HUES48 (cell line): Measurements from ENCODE around the gene FAM156A.
"Not testable (repeated sequence)": the region's sequence is repeated elsewhere in the genome, so short reads cannot be mapped to it uniquely, and the experiment has no call there.

ENCODE experiments used
- H3K27ac ChIP-seq: one replicate; pipeline ENCODE4 v1.7.0; 2013; ENCODE audit warnings: low read depth, low read length, inconsistent platforms
- H3K27me3 ChIP-seq: 2 replicates; pipeline ENCODE4 v1.6.1; 2013; ENCODE audit warnings: mild to moderate bottlenecking, low read length; ENCODE audit not compliant: control insufficient read depth, insufficient read depth
- H3K36me3 ChIP-seq: 2 replicates; pipeline ENCODE4 v1.6.1; 2013; ENCODE audit warnings: low read length; ENCODE audit not compliant: control insufficient read depth, insufficient read depth
- H3K4me1 ChIP-seq: 2 replicates; pipeline ENCODE4 v1.6.1; 2013; ENCODE audit warnings: mild to moderate bottlenecking, low read length; ENCODE audit not compliant: control insufficient read depth, insufficient read depth
- H3K4me3 ChIP-seq: 2 replicates; pipeline ENCODE4 v1.5.1; 2013; ENCODE audit warnings: mild to moderate bottlenecking, low read depth, low read length
- H3K9ac ChIP-seq: 2 replicates; pipeline ENCODE4 v1.6.1; 2013; ENCODE audit warnings: mild to moderate bottlenecking, low read depth, low read length, moderate library complexity
- H3K9me3 ChIP-seq: 2 replicates; pipeline ENCODE4 v1.6.1; 2013; ENCODE audit warnings: low read length; ENCODE audit not compliant: control insufficient read depth, insufficient read depth

The FAM156A gene, protein sequence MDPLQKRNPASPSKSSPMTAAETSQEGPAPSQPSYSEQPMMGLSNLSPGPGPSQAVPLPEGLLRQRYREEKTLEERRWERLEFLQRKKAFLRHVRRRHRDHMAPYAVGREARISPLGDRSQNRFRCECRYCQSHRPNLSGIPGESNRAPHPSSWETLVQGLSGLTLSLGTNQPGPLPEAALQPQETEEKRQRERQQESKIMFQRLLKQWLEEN

DNA sequence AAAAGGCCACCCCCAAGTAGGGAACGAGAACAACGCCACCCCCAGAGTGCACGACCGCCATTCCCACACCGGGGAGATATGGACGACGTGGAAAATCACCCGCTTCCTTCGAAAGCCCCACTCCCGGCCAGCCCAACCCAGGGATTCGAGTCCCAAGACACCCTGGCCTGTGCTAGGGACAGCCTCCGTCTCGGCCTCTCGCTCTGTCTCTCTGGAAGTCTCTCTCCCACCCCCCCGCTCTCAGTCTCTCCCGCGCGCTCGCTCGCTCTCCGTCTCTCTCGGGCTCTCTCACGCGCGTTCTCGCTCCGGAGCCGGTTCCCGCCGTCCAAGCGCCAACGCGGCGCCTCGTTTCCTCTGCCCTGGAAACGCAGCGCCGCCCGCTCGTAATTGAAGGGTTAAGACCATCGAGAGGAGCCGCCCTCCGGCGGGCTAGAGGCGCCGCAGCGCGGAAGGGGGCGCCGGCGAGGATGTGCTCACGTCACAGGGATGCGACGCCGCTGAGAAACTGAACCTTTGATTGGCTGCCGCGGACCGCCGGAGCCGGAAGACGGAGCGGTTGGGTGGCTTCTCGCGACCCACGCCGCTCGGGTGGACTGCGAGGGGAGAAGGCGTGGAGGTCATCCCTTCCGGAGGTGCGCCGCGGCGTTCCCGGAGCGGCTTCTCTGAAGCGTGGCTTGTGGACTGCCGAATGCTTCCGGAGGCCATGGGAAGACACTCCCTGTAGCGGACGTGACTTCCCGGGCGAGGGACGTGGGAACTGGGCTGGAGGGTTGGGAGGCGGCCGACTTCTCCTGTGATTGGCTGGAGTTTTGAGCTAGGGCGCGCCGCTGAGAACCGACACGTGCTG lies at the start of gene FAM156A:
Gene FAM156A (minus strand): TSS at position 406 of the 847 bp plus-strand sequence. CDS start 9,930 bp downstream, outside the sequence.
- H3K36me3 ChIP-seq, H3K4me3 ChIP-seq, H3K4me1 ChIP-seq, H3K9ac ChIP-seq, H3K27ac ChIP-seq, H3K9me3 ChIP-seq, H3K27me3 ChIP-seq: not testable (repeated sequence)

- H3K9ac ChIP-seq = no peak overlapping the region
- no peak overlapping the region for H3K4me3 ChIP-seq
- H3K4me1 ChIP-seq = no peaks in the 10 kb centered on the region
- no peaks in the 10 kb centered on the region for H3K36me3 ChIP-seq
- H3K9me3 ChIP-seq = peaks cover 21% of the 10 kb centered on the region
- H3K27me3 ChIP-seq = no peaks in the 10 kb centered on the region
- H3K27ac ChIP-seq = no peak overlapping the region
Measured at GRCh38 chrX:53005327-53005726, 47.0 kb upstream of the FAM156A start.

GRCh38 chrX:53004811-53005210 lies 46.5 kb upstream of the FAM156A start:
- no peaks in the 10 kb centered on the region for H3K36me3 ChIP-seq
- H3K27me3 ChIP-seq = no peaks in the 10 kb centered on the region
- peaks cover 21% of the 10 kb centered on the region for H3K9me3 ChIP-seq
- no peaks in the 10 kb centered on the region for H3K4me1 ChIP-seq
- no peak overlapping the region for H3K27ac ChIP-seq
- no peak overlapping the region for H3K4me3 ChIP-seq
- H3K9ac ChIP-seq = no peak overlapping the region

- Histone ChIP-seq H3K36me3 (no peaks in the 10 kb centered on the region), H3K9ac (no peak overlapping the region), H3K4me1 (no peaks in the 10 kb centered on the region), H3K4me3 (no peak overlapping the region), H3K27ac (no peak overlapping the region), H3K9me3 (peaks cover 22% of the 10 kb centered on the region), H3K27me3 (no peaks in the 10 kb centered on the region)
Measured at GRCh38 chrX:53004038-53004437, 45.7 kb upstream of the FAM156A start.

GRCh38 chrX:53003111-53003510 lies 44.8 kb upstream of the FAM156A start:
- H3K4me1 ChIP-seq = no peaks in the 10 kb centered on the region
- H3K4me3 ChIP-seq = no peak overlapping the region
- H3K9ac ChIP-seq = no peak overlapping the region
- H3K36me3 ChIP-seq = no peaks in the 10 kb centered on the region
- peaks cover 20% of the 10 kb centered on the region for H3K9me3 ChIP-seq
- no peaks in the 10 kb centered on the region for H3K27me3 ChIP-seq
- no peak overlapping the region for H3K27ac ChIP-seq

DNA sequence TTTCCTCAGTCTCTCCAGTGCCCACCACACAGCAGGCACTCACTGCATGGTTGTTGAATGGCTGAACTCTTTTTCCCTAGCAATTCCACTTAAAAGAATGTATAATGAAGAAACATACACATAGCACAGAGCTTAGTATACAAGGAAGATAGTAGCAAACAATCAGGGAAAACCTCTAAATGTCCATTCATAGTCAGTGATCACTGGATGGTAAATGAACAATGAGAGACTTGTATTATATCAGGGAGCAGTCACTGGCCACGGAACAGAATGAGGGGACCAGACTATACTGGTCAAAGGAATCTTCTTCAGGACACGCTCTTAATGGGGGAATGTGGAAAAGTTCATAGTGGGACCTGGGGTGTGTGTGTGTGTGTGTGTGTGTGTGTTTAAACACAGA lies 43.6 kb upstream of the FAM156A start:
- H3K4me3 ChIP-seq = no peak overlapping the region
- H3K27me3 ChIP-seq = no peaks in the 10 kb centered on the region
- H3K36me3 ChIP-seq = no peaks in the 10 kb centered on the region
- no peak overlapping the region for H3K27ac ChIP-seq
- no peaks in the 10 kb centered on the region for H3K4me1 ChIP-seq
- no peak overlapping the region for H3K9ac ChIP-seq
- H3K9me3 ChIP-seq = peaks cover 17% of the 10 kb centered on the region

DNA sequence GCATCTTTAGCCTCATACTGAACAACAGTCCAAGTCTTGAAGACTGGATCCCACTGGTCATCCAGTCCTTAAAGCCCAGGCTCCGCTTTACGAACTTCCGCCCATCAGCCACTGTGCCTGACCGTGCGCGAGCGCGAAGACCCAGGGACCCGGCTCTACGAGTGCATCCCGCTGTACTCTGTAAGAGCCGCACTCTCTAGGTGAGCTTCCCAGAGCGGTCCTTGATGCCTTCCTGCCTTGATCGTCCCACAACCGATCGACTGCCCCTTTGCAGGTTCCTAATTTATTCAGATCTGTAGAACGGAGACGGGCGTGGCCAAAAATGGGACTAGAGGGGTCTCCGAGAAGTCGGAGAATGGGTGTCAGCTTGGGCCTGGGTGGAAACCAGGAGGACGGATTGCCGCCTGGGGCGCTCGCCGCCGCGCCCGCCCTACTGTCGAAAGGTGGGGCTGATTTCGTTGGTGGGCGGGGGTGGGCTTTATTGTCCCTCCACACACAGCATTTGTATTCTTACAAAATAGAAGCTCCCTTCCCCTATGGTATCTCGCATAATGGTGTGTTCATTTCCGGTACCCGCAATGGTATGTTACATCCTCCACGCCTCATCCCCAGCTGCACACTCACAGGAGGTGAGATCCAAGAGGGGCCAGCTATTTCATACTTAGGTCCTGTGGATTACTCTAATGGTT lies 42.3 kb upstream of the FAM156A start:
- H3K9me3 ChIP-seq = peaks cover 23% of the 10 kb centered on the region

DNA sequence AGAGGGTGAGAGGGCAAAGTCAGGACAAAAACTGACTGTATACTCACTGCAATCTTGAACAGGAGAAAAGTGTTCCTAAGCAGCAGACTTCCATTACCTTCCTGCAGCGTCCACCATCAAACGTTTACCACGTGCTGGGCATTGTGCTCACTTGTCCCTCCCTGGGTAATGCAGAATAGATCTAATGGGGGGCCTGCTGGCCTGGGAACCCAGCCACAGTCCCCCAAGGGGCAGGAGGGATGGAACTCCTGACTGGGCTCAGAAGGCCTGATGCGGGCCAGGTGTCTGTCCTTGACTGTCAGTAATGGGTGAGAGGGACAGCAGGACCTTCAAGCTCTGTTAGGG lies 37.6 kb upstream of the FAM156A start:
- no peaks in the 10 kb centered on the region for H3K4me1 ChIP-seq
- no peaks in the 10 kb centered on the region for H3K36me3 ChIP-seq
- no peak overlapping the region for H3K9ac ChIP-seq
- H3K4me3 ChIP-seq = peak overlapping the region; percentile 82; the same call in 1 of the 2 replicates
- H3K27me3 ChIP-seq = no peaks in the 10 kb centered on the region
- H3K27ac ChIP-seq = no peak overlapping the region
- peaks cover 23% of the 10 kb centered on the region; the same call in 1 of the 2 replicates for H3K9me3 ChIP-seq

More for the DNA sequence above, 42.3 kb upstream of the FAM156A start:
- H3K4me3 ChIP-seq = no peak overlapping the region; the same call in 1 of the 2 replicates
- no peak overlapping the region for H3K27ac ChIP-seq
- H3K9ac ChIP-seq = no peak overlapping the region
- H3K4me1 ChIP-seq = no peaks in the 10 kb centered on the region
- H3K36me3 ChIP-seq = no peaks in the 10 kb centered on the region
- H3K27me3 ChIP-seq = no peaks in the 10 kb centered on the region

- Histone ChIP-seq H3K9me3 (peaks cover 23% of the 10 kb centered on the region; the same call in 1 of the 2 replicates), H3K9ac (peak overlapping the region; percentile 98), H3K27ac (peak overlapping the region; percentile 77), H3K4me1 (no peaks in the 10 kb centered on the region), H3K4me3 (peak overlapping the region; percentile 82), H3K27me3 (no peaks in the 10 kb centered on the region), H3K36me3 (no peaks in the 10 kb centered on the region)
Measured at GRCh38 chrX:52995135-52995986, 37.0 kb upstream of the FAM156A start.

GRCh38 chrX:52990848-52991247 lies 32.5 kb upstream of the FAM156A start:
- H3K36me3 ChIP-seq = no peaks in the 10 kb centered on the region

More at GRCh38 chrX:52990848-52991247, 32.5 kb upstream of the FAM156A start:
- H3K27me3 ChIP-seq = no peaks in the 10 kb centered on the region
- peaks cover 16% of the 10 kb centered on the region; the same call in 1 of the 2 replicates for H3K9me3 ChIP-seq
- no peak overlapping the region for H3K9ac ChIP-seq
- no peak overlapping the region for H3K4me3 ChIP-seq
- no peak overlapping the region for H3K27ac ChIP-seq
- H3K4me1 ChIP-seq = no peaks in the 10 kb centered on the region
